Osteocyte (in vitro differentiated cells): ENCODE data around the gene GAPDHS. TPM values are rescaled to one million over a fixed set of nuclear protein-coding genes. Genes with fewer than 3 reads are reported as not detected.

Experiments
- DNase-seq: peaks from one replicate; pipeline ENCODE4 v3.0.0; 2021; ENCODE audit warnings: mixed read lengths; ENCODE audit not compliant: unreplicated experiment; ENCODE audit errors: extremely low spot score
- H3K27ac Mint-ChIP-seq: one replicate; pipeline ENCODE4 v1.8.0; 2021; ENCODE audit warnings: mild to moderate bottlenecking, mixed read lengths; ENCODE audit not compliant: unreplicated experiment
- H3K27me3 Mint-ChIP-seq: one replicate; pipeline ENCODE4 v1.8.0; 2021; ENCODE audit warnings: mixed read lengths; ENCODE audit not compliant: unreplicated experiment
- H3K36me3 Mint-ChIP-seq: one replicate; pipeline ENCODE4 v1.8.0; 2021; ENCODE audit warnings: mixed read lengths; ENCODE audit not compliant: unreplicated experiment
- H3K4me1 Mint-ChIP-seq: one replicate; pipeline ENCODE4 v1.8.0; 2021; ENCODE audit warnings: mixed read lengths; ENCODE audit not compliant: unreplicated experiment
- H3K4me3 Mint-ChIP-seq: one replicate; pipeline ENCODE4 v1.8.0; 2021; ENCODE audit warnings: mild to moderate bottlenecking, moderate library complexity, mixed read lengths; ENCODE audit not compliant: unreplicated experiment
- H3K9me3 Mint-ChIP-seq: one replicate; pipeline ENCODE4 v1.8.0; 2021; ENCODE audit warnings: mixed read lengths; ENCODE audit not compliant: unreplicated experiment
- CTCF ChIP-seq: fragments of 200-600 bp; sonication (generic); IDR thresholded peaks from 2 replicates; pipeline ENCODE4 v1.5.0; 2021; ENCODE audit warnings: antibody characterized with exemption, mild to moderate bottlenecking, moderate library complexity
- total RNA-seq: library from RNA; stranded (reverse); gene quantifications from 2 replicates; pipeline ENCODE4 v1.2.1, GENCODE V29; 2021

GAPDHS gene
- total RNA-seq, 1 donor from 2014 or later = not detected

GRCh38 chr19:35490364-35490763 is 42.9 kb upstream of the GAPDHS start, which contains the start of gene KRTDAP:
Gene KRTDAP (minus strand): TSS chr19:35490464. CDS start chr19:35490442, 22 bp downstream.
- Mint-ChIP-seq H3K4me3 (no peak within 1 kb of the TSS), H3K36me3 (no peaks in the 10 kb centered on the region), H3K9me3 (no peaks in the 10 kb centered on the region), H3K4me1 (no peaks in the 10 kb centered on the region), H3K27ac (no peak within 1 kb of the TSS), H3K27me3 (peaks cover 27% of the 10 kb centered on the region)
- DNase-seq = no peak
- no peak for TF ChIP-seq CTCF

- Mint-ChIP-seq H3K4me3 (no peak overlapping the region), H3K27me3 (peaks cover 24% of the 10 kb centered on the region)
- DNase-seq = no peak
Observed at GRCh38 chr19:35491836-35492360, 41.4 kb upstream of the GAPDHS start.

GRCh38 chr19:35493971-35494370 is 39.3 kb upstream of the GAPDHS start:
- Mint-ChIP-seq H3K27ac (no peak overlapping the region), H3K9me3 (no peaks in the 10 kb centered on the region), H3K4me3 (no peak overlapping the region), H3K27me3 (peaks cover 22% of the 10 kb centered on the region), H3K4me1 (no peaks in the 10 kb centered on the region), H3K36me3 (no peaks in the 10 kb centered on the region)
- no peak for DNase-seq
- no peak for TF ChIP-seq CTCF

More at GRCh38 chr19:35491836-35492360, 41.4 kb upstream of the GAPDHS start:
- Mint-ChIP-seq H3K27ac (no peak overlapping the region), H3K4me1 (no peaks in the 10 kb centered on the region), H3K9me3 (no peaks in the 10 kb centered on the region), H3K36me3 (no peaks in the 10 kb centered on the region)
- no peak for TF ChIP-seq CTCF

GRCh38 chr19:35495107-35496064 is 37.9 kb upstream of the GAPDHS start:
- peak; percentile 87 for TF ChIP-seq CTCF
- no peaks in the 10 kb centered on the region for H3K36me3 Mint-ChIP-seq
- H3K27ac Mint-ChIP-seq = no peak overlapping the region
- H3K4me1 Mint-ChIP-seq = no peaks in the 10 kb centered on the region
- H3K4me3 Mint-ChIP-seq = no peak overlapping the region
- DNase-seq = no peak
- H3K9me3 Mint-ChIP-seq = no peaks in the 10 kb centered on the region
- H3K27me3 Mint-ChIP-seq = peaks cover 18% of the 10 kb centered on the region

GRCh38 chr19:35497406-35497805 is 35.9 kb upstream of the GAPDHS start:
- Mint-ChIP-seq H3K4me1 (no peaks in the 10 kb centered on the region), H3K36me3 (no peaks in the 10 kb centered on the region), H3K4me3 (no peak overlapping the region), H3K27ac (no peak overlapping the region), H3K9me3 (no peaks in the 10 kb centered on the region), H3K27me3 (peaks cover 12% of the 10 kb centered on the region)
- no peak for DNase-seq
- no peak for TF ChIP-seq CTCF
